Uterus (tissue), 2 donors: ENCODE results near the gene ZC3H18.

Experiments used
- POLR2A ChIP-seq, 2 donors: fragments of 450-650 bp; IDR thresholded peaks; one replicate each; pipeline ENCODE4 v1.6.1; 2016; ENCODE audit warnings: antibody characterized with exemption in 2 of 2, mild to moderate bottlenecking in 1 of 2, moderate library complexity in 1 of 2
- TF ChIP-seq, protein P1 (sequence below), 4 experiments: fragments of 200-600 bp in 2 of 4; fragments of 450-650 bp in 2 of 4; sonication (generic) in 2 of 4; IDR thresholded peaks; one replicate each; pipeline ENCODE4 v1.5.1; 2016 to 2019; ENCODE audit warnings: antibody characterized with exemption in 4 of 4, mild to moderate bottlenecking in 2 of 4, moderate library complexity in 1 of 4

DNA sequence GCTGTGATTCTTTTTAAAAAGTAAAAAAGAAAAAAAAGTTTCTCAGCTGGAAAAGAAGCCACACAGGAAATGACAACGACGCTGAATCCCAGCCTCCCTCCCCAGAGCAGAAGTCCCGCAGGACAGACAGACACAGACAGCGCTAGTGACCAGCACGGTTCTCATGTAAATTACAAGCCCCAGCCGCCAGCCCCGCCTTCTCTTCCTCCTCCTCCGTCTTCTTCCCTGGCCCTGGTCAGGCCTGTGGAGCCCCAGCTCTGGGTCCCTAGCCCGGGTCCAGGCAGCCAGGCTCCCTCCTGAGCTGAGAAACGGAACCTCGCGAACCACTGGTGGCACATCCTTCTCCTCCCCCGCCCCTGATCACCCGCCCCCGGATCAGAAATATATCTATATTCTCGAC, 61.2 kb downstream of the ZC3H18 start:
- TF ChIP-seq, protein P1, sequence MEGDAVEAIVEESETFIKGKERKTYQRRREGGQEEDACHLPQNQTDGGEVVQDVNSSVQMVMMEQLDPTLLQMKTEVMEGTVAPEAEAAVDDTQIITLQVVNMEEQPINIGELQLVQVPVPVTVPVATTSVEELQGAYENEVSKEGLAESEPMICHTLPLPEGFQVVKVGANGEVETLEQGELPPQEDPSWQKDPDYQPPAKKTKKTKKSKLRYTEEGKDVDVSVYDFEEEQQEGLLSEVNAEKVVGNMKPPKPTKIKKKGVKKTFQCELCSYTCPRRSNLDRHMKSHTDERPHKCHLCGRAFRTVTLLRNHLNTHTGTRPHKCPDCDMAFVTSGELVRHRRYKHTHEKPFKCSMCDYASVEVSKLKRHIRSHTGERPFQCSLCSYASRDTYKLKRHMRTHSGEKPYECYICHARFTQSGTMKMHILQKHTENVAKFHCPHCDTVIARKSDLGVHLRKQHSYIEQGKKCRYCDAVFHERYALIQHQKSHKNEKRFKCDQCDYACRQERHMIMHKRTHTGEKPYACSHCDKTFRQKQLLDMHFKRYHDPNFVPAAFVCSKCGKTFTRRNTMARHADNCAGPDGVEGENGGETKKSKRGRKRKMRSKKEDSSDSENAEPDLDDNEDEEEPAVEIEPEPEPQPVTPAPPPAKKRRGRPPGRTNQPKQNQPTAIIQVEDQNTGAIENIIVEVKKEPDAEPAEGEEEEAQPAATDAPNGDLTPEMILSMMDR (IDR thresholded peaks at IDR 0.05), result no peak
- no peak for TF ChIP-seq POLR2A (IDR thresholded peaks at IDR 0.05)
